NCI-H187 treated with DMSO at 0.1 percent for 48 hours (cell line): Measurements from ENCODE around the gene VAC14.
"Not testable (repeated sequence)": the region's sequence is repeated elsewhere in the genome, so short reads cannot be mapped to it uniquely, and the experiment has no call there.

Source experiments
- DNase-seq: peaks from one replicate; lab custom pipeline; 2025; lab: John Stamatoyannopoulos, UW

VAC14 gene

DNA sequence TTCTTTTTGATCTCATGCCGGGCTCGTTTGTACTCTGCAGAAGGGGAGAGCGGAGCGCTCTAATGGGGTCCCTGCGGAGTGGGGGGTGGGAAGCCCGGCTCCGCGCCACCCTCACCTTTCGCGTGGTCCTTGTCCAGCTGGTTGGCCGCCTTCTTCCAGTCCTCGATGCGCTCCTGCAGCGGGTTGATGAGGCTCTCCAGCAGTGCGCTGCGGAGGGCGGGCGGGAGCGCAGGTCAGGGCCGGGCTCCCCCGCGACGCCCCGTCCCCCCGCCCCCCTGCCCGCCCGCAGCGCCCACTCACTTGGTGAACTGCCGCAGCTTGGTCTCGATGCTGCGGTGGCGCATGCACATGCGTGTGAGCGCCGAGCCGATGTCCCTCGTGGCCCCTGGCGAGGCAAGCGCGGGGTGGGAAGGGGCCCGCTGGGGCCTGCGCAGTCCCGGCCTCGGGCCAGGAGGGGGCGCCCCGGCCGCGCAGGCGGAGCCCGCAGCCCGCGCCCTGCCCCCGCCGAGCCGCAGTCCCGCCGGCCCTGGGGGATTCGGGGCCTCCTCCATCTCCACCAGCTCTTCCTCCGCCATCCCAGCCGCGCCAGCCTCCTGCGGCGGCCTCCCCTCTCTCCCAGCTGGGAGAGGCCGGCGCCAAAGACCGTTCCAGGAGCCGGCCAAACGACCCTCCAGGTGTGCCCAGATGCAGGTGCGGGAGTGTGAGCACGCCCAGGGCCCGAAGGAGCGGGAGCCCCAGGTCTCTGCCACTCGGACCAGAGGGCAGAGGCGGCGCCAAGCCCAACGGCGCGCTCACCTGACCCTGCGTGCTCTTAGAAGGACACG lies 121.1 kb downstream of the VAC14 start:
- no peak for DNase-seq

DNA sequence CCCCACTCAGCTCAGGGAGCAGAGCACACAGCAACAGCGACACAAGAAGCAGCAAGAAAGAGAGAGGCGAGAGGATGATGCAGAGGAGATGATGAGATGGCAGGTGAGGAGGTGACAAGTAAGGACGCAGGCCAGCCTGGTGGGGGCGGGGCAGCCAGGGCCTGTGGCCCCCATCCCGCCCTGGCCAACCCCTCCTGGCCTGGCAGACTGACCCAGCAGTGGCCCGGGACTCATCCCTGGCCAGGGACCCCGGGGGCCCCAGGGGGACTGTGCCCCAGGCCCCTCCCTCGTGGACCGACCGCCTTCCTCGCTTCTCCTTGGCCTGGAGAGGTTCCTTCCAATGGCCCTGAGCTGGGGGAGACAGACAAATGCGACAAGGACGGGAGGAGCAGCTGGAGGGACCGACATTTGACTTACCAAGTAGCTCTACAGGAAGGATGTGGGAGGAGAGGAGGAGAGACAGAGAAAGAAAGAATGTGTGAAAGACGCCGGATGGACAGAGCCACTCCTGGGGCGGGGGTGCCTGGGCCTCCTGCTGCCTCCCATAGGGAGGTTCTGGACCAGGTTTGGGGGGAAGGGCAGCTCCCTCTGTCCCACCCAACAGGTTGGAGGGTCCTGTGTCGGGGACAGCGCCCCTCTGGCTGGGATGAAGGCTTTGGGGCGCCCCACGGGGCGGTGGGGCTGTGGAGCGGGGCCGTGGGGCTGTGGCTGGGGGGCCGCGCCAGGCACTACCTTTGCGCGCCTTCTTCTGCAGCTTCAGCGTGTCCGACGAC lies 121.9 kb downstream of the VAC14 start:
- DNase-seq = no peak

DNA sequence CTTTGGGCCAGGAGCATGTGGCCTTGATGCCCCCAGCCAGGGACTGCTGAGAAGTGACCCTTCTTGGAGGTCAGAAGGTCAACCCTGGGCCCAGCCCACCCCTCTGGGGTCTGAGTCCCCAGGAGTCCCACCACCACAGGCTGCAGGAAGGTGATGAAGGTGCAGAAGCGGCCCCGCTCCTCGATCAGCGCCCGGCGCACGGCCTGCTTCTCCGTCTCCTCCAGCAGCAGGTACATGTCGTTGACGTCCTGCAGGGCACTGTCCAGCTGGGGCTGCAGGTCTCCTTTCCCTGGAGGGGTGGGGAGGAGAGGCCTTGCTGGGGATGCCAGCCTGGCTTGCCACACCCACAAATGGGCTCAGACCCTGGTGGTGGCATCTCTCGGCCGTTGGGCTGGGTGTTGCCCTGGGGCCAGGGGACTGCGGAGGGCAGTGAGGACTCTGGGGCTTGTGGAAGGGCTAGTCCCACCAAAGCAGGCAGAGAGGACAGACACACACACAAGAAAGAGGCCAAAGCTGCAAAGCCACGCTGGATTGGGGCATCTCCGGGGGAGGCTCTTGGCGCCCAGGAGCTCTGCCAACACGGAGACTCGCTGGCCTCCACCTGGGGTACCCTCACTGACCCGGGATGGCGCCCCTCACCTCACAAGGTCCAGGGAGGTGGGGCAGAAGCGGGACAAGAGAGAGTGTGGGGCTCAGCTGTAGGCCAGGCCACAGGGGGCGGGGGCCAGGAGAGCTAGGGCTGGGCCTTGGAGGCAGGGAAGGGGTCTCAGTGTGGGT lies 122.6 kb downstream of the VAC14 start:
- no peak for DNase-seq

DNA sequence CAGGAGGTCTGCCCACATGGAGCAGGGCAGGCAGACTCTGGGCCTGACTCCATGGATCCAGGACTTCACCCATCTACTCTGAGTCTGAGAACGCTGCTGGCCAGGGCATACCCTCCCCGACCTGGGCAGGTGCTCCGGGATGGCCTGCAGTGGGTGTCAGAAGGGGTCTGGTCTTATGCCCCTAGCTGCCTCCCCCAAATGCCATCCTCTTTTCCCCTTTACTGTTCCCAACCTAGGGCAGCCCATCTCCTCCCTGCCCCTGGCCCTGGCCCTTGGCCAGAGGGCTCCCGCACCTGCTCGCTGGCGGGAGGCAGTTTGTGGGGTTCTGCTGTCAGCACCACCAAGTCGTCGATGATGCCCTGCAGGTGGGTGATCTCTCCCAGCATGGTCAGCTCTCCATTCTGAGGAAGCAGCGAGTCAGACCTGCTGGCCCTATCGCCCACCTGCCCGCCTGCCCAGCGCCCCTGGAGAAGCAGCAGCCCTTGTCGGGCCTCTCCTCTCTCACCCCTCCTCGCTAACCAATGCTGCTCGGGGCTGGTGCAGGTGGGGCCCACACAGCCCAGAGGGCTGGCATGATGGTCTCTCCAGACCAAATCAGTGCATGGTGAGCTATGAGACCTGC lies 123.3 kb downstream of the VAC14 start:
- no peak for DNase-seq

DNA sequence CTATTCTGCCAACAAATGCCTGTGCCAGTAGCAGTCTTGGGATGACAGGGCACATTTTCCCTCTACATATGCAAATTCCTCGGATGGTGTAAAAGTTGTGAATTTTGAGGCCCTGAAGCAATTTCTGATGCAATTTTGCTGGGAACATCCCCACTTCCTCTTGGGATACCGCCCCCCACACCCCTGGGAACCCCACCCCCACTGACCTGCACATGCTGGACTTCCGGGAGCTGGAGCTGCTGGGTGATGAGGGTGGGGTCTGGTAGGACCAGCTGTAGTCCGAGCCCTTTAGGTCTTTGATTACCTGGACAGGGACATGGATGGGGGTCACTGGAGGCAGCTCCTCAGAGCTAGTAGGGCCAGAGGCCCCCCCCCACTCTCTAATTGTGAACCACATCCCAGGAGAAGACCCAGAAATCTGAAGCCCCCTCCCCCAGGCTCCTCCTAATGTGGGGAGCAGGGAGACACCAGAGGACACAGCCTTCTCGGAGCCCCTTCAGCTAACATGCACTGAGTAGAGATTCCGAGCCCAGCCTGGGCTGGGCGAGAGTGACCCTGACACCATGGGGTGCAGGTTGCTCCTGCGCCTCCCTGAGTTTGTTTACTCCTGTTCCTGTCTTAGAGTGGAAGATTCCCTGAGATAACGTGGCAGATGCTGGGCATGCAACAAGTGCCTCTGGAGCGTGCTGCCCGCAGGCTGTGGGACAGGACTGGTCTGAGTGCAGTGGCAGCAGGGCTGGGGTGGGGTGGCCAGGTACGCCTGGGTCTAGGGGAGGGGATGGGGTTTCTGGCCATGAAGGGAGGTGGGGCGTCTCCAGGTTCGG lies 124.1 kb downstream of the VAC14 start:
- DNase-seq = no peak

DNA sequence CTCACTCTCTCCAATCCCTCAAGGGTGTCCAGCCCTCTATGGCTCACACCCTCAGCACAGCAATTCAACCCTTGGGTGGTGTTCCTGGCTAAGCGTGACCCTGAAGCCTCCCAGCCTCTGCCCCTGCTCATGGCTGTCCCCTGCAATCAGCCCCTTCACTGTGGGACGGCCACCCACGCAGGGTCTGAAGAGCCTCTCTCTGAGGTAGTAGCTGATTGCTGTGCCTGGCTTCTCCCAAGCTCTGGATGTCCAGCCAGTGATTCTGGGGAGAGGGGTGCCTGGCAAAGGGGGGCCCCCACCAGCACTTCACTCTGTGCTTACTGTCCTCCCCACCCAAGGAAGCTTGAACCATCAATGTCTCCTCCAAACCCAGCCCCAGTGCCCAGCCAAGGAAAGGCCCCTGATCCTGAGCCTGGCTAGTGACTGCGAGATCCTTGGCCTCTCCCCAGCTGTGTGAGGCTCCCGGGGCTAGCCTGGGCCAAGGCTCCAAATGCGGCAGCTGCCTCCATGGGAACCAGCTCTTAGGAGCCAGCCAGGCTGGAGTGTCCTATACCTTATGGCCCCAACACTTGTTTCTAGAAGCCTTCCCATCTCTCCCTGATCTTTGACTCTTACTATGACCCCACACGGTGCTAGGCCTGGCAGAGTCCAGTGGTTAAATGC lies 125.0 kb downstream of the VAC14 start:
- DNase-seq = no peak

DNA sequence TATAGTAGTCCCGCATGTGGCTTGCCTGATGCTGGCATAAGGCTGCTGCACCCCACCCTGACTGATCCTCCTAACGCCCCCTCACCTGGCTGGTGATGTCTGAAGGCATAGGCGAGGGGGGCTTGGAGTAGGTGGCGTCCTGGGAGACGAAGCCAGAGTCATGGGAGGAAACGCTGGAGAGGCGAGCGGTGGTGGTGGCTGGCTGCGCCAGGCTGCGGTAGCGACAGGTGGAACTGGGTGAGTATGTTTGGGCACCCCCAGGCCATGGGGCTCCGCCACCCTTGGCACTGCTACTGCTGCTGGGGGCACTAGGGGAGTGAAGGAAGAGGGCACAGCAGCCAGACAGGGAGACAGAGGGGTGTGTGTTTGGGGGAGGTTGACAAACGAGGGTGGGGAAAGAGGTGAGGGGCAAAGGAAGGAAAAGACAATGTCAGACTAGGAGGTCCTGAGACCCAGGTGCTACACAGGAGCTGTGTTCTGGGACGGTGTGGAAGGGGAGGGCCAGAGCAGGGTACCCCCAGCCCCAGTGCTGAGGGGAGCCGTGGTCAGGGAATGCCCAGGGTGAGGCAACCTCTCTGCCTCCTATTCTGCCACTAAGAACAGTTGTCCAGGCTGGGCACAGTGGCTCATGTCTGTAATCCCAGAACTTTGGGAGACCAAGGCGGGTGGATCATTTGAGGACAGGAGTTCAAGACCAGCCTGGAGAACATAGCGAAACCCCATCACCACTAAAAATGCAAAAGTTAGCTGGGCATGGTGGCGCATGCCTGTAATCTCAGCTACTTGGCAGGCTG lies 126.5 kb downstream of the VAC14 start:
- no peak for DNase-seq

DNA sequence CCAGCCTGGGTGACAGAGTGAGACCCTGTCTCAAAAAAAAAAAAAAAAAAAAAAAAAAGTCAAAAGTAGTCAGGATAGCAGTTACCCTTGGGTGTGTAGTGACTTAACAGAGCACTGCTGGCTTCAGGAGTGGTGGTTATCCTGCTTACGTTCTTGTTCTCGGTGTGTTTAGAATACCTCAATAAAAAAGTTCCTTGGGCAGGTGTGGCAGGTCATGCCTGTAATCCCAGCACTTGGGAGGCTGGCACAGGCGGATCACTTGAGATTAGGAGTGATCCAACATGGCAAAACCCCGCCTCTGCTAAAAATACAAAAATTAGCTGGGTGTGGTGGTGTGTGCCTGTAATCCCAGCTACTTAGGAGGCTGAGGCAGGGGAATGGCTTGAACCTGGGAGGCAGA lies 130.0 kb downstream of the VAC14 start:
- DNase-seq = not testable (repeated sequence)

DNA sequence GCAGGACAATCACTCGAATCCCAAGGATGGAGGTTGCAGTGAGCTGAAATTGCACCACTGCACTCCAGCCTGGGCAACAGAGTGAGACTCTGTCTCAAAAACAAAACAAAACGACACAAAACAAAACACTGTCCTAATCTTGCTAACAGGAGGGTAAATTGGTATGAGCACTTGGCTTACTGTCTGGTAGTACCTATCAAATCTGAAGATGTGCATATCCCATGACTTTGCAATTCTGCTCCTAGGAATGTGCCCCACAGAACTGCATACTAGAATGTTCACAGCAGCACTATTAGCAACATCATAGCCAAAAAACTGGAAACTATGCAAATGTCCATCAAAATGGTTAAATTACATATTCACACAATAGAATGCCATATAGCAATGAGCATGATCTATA lies 130.8 kb downstream of the VAC14 start:
- no peak for DNase-seq

DNA sequence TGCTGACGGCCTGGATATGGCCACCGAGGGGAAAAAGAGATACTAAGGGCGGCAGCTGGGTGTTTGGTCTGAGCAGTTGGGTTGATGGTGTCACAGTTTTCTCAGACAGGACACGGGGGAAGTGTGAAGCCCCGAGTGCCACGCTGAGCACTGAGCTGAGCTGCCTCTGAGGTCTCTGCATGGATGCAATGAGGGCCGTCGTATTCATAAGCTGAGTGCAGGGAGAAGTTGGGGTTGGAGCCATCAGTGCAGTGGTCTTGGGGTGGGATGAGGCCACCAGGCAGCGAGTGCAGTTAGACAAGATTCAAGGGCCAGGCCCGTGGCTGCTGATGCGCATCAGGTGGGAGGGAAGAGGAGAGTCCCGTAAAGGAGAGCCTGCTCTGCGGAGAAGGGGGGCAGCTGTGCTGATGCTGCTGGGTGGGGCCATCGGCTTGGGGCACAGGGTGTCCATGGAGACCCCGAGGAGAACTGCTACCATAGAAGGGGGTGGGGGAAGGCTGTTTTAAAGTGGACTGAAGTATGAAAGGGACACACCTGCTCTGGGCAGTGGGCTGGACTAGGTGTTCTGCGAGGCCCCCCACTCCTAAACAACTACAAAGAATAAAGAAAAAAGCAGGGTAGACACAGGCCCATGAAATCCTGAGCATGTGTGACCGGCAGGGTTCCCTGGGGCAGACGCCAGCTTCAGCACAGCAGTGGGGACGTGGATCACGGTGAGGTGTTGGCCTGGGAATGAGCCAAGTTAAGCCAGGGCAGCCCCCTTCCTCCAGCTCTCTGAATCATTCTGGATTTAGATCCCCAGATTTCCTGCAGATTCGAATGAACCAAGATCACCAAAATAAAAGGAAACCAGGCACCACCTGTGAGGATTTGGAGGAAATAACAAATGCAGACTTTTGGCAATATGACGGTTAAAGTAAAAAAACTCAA lies 134.9 kb downstream of the VAC14 start:
- DNase-seq = no peak

DNA sequence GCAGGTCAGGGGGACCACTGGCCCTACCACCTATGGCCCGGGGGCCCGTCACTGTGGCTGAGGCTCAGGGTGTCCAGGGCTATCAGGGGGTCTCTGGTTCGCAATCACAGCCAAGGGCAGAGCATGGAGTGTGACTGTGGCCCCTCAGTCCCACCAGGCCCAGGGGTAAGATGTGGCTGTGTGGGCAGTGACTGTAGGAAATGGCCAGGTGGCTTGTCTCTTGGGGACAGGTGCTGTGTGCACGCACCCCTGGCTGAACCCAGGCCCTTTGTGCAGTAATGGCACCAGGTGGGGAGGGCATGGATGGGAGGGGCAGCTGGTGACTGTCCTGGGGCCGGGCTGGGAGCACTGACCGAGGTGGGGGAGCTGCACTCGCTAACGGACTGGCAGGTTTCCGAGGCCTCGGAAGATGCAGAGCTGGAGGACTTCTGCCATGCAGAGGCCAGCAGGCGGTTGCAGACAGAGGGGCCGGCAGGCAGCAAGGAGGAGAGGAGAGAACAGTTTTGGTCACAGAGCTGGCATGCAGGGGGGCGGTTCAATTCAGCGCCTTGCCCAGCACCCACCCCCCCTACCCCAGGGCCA lies 135.8 kb downstream of the VAC14 start:
- no peak for DNase-seq

DNA sequence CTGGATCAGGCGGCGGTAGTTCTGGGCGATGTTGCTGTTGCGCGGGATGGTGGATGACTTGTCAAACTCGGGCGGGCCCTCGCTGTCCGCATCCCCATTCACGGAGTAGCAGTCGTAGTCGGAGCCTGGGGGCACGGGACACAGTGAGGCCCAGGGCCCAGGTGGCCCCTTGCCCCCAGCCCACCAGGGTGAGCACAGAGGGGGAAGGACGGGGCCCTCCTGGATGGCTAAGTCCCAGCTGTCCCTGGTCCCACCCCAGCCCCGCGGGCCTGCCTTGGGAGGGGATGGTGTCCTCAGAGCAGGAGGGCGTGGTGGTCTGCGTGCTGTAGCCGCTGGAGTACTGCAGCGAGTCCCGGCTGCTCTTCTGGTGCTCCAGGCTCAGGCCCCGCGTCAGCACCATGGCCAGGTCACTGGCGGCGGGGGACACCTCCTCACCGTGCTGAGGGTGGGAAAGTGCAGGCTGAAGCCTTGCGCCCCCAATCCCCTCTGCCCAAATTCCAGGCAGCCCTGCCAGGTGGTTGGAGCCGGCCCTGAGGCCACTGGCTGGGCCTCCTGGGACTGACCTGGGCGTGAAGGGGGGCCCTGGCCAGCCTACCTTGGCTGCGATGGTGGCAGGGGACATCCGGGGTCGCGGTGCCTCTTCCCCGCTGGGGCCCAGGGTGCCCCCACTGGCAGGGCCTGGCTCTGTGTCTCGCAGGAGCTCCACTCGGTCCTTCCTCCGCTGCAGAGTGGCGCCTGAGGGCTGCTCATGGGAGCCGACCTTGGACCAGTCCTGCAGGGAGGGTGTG lies 136.4 kb downstream of the VAC14 start:
- no peak for DNase-seq

DNA sequence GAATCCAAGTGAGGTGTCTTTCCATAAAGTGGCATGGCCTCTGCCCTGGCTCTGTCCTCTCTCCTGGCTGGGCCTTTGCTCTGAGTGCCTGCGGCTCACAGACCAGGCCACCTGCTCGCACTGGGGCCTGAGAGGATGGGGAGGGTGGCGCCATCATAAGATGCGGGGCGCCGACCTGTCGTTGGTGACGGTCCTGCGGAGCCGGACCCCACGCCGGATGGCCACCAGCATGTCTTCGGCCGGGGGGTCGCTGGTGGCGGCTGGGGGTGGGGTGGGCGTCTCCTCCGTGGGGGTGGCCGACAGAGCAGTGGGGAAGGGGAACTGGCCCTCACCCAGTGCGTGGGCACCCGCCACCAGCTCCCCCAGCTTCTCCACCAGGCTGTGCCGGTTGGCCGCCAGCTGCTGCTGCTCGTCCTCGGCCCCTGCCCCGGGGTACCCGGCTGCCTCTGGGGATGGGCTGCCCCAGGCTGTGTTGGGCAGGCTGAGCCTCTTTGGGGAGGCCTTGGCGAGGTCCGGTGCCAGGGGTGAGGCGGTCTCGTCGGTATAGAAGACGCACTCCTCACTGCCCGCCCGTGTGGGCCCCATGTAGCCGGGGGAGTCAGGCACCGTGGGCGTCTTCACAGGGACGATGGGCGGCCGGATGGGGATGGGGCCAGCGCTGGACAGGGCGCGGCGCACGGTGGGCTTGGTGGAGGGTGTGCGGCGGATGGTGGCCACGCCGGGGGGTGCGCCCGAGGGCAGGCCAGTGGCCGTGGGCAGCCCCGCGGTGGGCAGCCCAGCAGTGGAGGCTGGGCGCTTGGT lies 137.2 kb downstream of the VAC14 start:
- no peak for DNase-seq

DNA sequence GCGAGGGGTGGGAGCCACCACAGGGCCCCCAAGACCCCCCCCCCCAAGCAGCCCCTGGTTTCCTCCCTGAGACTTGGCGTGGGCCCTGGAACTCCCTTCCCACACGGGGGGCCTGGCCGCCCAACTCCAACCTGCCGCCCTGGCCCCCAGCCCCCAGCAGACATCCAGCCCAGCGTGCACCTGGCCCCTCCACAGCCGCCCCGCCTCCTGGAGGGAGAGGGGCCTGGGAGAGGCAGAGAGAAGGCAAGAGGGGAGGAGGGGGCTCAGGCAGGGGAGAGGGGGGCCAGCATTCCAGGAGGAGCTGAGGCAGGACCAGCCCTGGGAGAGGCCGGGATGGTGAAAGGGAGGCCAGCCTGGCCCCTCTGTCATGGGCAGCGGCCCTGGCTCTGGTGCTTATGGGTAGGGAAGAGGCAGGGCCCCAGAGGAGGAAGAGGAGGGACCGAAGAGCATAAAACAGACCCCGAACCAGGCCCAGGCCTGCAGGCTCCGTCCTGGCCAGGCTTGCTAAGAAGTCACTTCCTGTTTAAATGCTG lies 137.9 kb downstream of the VAC14 start:
- no peak for DNase-seq

DNA sequence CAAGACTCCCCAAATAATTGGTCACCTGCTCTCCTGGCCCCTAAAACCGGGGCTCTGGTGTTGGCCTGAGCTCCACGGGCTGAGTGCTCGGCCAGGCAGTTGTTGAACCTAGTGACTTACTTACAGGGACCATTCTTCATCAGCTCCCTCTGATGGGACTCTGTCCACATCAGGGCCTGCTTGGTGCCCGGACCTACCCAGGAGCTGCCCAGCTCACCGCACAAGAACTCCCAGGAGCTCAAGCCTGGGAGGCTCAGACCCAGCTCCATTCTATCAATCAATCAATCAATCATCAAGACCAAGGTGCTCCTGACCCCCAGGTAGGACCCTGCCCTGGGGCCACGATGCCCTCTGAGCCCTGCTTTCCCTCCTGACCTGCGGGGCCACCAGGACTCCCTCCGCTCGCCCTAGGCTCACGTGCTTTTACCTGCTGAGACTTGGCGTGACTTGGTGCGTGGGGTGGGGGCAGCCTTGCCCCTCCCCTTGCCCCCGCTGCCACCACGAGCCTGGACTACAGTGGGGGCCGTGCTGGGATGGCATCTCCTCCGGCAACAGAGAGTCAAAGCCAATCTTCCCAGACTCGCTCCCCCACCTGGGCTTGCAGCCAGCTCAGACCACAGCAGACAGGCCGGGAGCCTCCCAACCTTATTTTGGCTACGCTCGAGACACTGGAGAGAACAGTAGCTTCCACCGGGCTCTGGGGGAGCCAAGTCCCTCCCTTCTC lies 138.9 kb downstream of the VAC14 start:
- DNase-seq = no peak

DNA sequence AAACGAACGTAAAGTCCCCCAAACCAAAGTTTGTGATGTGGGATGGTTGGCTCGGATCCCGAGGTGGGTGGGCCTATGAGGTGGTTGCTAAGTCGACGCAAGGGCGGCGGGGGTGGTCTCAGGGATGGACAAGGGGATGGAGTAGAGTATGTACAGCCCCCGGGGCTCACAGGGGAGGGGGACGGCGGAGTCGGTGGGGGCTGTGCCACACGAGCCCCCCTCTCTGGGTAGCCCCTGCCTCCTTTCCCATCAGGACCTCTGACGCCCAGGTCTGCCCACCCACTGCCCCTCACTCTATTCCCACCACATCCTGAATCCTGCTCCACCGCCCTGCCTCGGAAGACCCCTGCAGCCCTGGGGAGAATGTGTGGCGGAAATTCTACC lies 139.4 kb downstream of the VAC14 start:
- no peak for DNase-seq
